NCI-H748 treated with DMSO at 0.1 percent for 48 hours (cell line): ENCODE results near the gene ROPN1.

Experiments used
- DNase-seq: peaks from one replicate; lab custom pipeline; 2025; lab: John Stamatoyannopoulos, UW

Gene ROPN1

GRCh38 chr3:123948449-123948848 is 43.5 kb downstream of the ROPN1 start:
- no peak for DNase-seq

- DNase-seq, result no peak
These were observed 44.4 kb downstream of the ROPN1 start for GRCh38 chr3:123947482-123947881.

- DNase-seq, result no peak
These were observed 50.4 kb downstream of the ROPN1 start for GRCh38 chr3:123941542-123941941.

GRCh38 chr3:123941121-123941520 is 50.8 kb downstream of the ROPN1 start:
- DNase-seq, result no peak

- no peak for DNase-seq
These were observed 52.2 kb downstream of the ROPN1 start for GRCh38 chr3:123939706-123940105.

GRCh38 chr3:123936400-123936799 is 55.5 kb downstream of the ROPN1 start:
- DNase-seq, result no peak

GRCh38 chr3:123935830-123936229 is 56.1 kb downstream of the ROPN1 start:
- no peak for DNase-seq

- no peak for DNase-seq
These were observed 57.7 kb downstream of the ROPN1 start for GRCh38 chr3:123934250-123934649.

GRCh38 chr3:123930445-123930844 is 61.5 kb downstream of the ROPN1 start:
- DNase-seq, result no peak

- DNase-seq, result no peak
These were observed 62.6 kb downstream of the ROPN1 start for GRCh38 chr3:123929325-123929724.

GRCh38 chr3:123926396-123926795 is 65.5 kb downstream of the ROPN1 start:
- DNase-seq, result no peak

- no peak for DNase-seq
These were observed 71.1 kb downstream of the ROPN1 start for GRCh38 chr3:123920868-123921267.

GRCh38 chr3:123920383-123920782 is 71.5 kb downstream of the ROPN1 start:
- DNase-seq, result no peak

- DNase-seq, result no peak
These were observed 72.6 kb downstream of the ROPN1 start for GRCh38 chr3:123919353-123919752.
